ENCODE measurements around the gene KCNT2. TPM values are rescaled to one million over a fixed set of nuclear protein-coding genes. Genes with fewer than 3 reads are reported as not detected.

Gene KCNT2
- polyA plus RNA-seq, 1 of the 3 experiments (the other 2 are of a cell fraction), result 0.56 TPM

DNA sequence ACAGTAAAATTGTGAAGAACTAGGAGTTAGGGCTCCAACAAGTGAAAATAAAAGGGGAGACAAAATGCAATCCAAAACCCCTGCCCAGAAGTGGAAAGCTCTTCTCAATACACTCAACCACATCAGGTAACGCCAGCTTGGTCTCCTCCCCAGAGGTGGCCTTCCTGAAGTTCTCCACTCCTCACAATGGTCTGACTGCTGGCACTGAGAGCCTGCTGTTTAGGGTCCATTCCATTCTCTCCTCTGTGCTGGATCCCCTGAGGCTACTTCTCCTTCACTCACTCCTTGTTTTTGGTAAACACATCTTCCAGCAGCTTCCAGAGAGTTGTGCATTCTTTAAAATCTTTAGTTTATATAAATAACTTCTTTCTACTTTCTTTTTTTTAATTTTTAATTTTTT, 189.5 kb downstream of the KCNT2 start:
- Histone ChIP-seq H3K9ac (no peak overlapping the region), H3K27ac (ENCODE audit: low read depth in 2 of 2, low read length in 1 of 2) (no peak overlapping the region), H3K9me2 (no peaks in the 10 kb centered on the region), H2AFZ (ENCODE audit: low read depth) (no peak overlapping the region), H3K79me2 (ENCODE audit: insufficient read depth) (no peaks in the 10 kb centered on the region), H3F3A (replicated peaks; ENCODE audit: insufficient read depth) (no peaks in the 10 kb centered on the region), H3K9me3 (no peaks in the 10 kb centered on the region), H3K4me2 (no peak overlapping the region), H3K36me3 (replicated peaks in 1 of 2; ENCODE audit: control insufficient read depth in 1 of 2, insufficient read depth in 2 of 2, low read length in 1 of 2) (peaks cover 0 to 5% of the 10 kb centered on the region in 2 experiments), H3K27me3 (ENCODE audit: insufficient read depth) (no peaks in the 10 kb centered on the region), H4K20me1 (ENCODE audit: insufficient read depth) (no peaks in the 10 kb centered on the region), H3K4me3 (ENCODE audit: low read depth in 2 of 2, low read length in 1 of 2) (no peak overlapping the region), H3K4me1 (ENCODE audit: control insufficient read depth in 1 of 2, insufficient read depth in 2 of 2, low read depth in 1 of 2, low read length in 1 of 2) (no peaks in the 10 kb centered on the region; a peak in 1 of 4 replicates)
- CTCF ChIA-PET, result interaction anchor here (0.6 kb wide), 1 partner anchor 472 kb away, joined by 3 read pairs; no protein-coding TSS in a partner anchor
- no peak for DNase-seq
- 71% methylated on average over 1 of the region's 1 CpG for WGBS (ENCODE audit: low lambda C conversion rate)
- POLR2A ChIA-PET, result no interaction called here
- TF ChIP-seq RAD21 (IDR thresholded peaks at IDR 0.05; ENCODE audit: low read length) (no peak), TEAD4 (IDR thresholded peaks at IDR 0.05; ENCODE audit: borderline replicate concordance, insufficient read depth) (no peak), JUND (IDR thresholded peaks at IDR 0.05) (no peak), TAF1 (IDR thresholded peaks at IDR 0.05; ENCODE audit: borderline replicate concordance, low read depth, low read length) (no peak), FOSL2 (IDR thresholded peaks at IDR 0.05; ENCODE audit: borderline replicate concordance, low read depth) (no peak)
- TF ChIP-seq, protein P1, sequence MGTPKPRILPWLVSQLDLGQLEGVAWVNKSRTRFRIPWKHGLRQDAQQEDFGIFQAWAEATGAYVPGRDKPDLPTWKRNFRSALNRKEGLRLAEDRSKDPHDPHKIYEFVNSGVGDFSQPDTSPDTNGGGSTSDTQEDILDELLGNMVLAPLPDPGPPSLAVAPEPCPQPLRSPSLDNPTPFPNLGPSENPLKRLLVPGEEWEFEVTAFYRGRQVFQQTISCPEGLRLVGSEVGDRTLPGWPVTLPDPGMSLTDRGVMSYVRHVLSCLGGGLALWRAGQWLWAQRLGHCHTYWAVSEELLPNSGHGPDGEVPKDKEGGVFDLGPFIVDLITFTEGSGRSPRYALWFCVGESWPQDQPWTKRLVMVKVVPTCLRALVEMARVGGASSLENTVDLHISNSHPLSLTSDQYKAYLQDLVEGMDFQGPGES (IDR thresholded peaks at IDR 0.05; ENCODE audit: low read depth, low read length), result no peak
- TF ChIP-seq, protein P2, sequence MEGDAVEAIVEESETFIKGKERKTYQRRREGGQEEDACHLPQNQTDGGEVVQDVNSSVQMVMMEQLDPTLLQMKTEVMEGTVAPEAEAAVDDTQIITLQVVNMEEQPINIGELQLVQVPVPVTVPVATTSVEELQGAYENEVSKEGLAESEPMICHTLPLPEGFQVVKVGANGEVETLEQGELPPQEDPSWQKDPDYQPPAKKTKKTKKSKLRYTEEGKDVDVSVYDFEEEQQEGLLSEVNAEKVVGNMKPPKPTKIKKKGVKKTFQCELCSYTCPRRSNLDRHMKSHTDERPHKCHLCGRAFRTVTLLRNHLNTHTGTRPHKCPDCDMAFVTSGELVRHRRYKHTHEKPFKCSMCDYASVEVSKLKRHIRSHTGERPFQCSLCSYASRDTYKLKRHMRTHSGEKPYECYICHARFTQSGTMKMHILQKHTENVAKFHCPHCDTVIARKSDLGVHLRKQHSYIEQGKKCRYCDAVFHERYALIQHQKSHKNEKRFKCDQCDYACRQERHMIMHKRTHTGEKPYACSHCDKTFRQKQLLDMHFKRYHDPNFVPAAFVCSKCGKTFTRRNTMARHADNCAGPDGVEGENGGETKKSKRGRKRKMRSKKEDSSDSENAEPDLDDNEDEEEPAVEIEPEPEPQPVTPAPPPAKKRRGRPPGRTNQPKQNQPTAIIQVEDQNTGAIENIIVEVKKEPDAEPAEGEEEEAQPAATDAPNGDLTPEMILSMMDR (IDR thresholded peaks at IDR 0.05), result no peak
- TF ChIP-seq, protein P3, sequence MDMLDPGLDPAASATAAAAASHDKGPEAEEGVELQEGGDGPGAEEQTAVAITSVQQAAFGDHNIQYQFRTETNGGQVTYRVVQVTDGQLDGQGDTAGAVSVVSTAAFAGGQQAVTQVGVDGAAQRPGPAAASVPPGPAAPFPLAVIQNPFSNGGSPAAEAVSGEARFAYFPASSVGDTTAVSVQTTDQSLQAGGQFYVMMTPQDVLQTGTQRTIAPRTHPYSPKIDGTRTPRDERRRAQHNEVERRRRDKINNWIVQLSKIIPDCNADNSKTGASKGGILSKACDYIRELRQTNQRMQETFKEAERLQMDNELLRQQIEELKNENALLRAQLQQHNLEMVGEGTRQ (IDR thresholded peaks at IDR 0.05; ENCODE audit: borderline replicate concordance, low read depth, low read length), result no peak

DNA sequence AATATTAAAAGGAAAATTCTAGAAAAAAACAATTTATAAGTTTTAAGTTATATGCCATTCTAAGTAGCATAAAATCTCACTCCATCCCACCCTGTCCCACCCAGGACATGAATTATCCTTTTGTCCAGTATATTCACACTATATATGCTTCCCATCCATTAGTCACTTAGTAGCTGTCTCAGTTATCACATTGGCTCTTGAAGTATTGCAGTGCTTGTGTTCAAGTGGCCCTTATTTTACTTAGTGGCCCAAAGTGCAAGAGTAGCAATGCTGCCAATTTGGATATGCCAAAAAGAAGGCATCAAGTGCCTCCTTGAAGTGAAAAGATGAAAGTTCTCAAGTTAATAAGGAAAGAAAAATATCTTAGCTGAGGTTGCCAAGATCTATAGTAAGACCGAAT, 192.3 kb downstream of the KCNT2 start:
- TF ChIP-seq JUND (IDR thresholded peaks at IDR 0.05) (no peak), FOXJ3 (CRISPR knock-in tag; IDR thresholded peaks at IDR 0.05) (no peak), EZH2phosphoT487 (IDR thresholded peaks at IDR 0.05; ENCODE audit: borderline replicate concordance, low read depth) (no peak), EP300 (IDR thresholded peaks at IDR 0.05; ENCODE audit: borderline replicate concordance in 1 of 2, low read depth in 1 of 2, low read length in 1 of 2) (no peak), RCOR1 (IDR thresholded peaks at IDR 0.05; ENCODE audit: low read length) (no peak), RFX5 (IDR thresholded peaks at IDR 0.05; ENCODE audit: low read length) (no peak), FOXM1 (IDR thresholded peaks at IDR 0.05; ENCODE audit: low read depth) (no peak), GATA2 (CRISPR knock-in tag; IDR thresholded peaks at IDR 0.05) (no peak)
- TF ChIP-seq, protein P4, sequence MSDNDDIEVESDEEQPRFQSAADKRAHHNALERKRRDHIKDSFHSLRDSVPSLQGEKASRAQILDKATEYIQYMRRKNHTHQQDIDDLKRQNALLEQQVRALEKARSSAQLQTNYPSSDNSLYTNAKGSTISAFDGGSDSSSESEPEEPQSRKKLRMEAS (IDR thresholded peaks at IDR 0.05; ENCODE audit: low read depth), result no peak
- Histone ChIP-seq H3K4me2 (no peak overlapping the region), H3K4me1 (ENCODE audit: control insufficient read depth in 1 of 2, insufficient read depth in 2 of 2, low read depth in 1 of 2, low read length in 1 of 2) (no peaks in the 10 kb centered on the region; a peak in 1 of 4 replicates), H3K9me3 (no peaks in the 10 kb centered on the region), H3K4me3 (ENCODE audit: low read depth in 2 of 2, low read length in 1 of 2) (no peak overlapping the region), H3K36me3 (replicated peaks in 1 of 2; ENCODE audit: control insufficient read depth in 1 of 2, insufficient read depth in 2 of 2, low read length in 1 of 2) (peaks cover 0 to 2% of the 10 kb centered on the region in 2 experiments), H3K79me2 (ENCODE audit: insufficient read depth) (no peaks in the 10 kb centered on the region), H3K9me2 (no peaks in the 10 kb centered on the region), H3K9ac (no peak overlapping the region), H3F3A (replicated peaks; ENCODE audit: insufficient read depth) (no peaks in the 10 kb centered on the region), H3K27me3 (ENCODE audit: insufficient read depth) (no peaks in the 10 kb centered on the region), H3K27ac (ENCODE audit: low read depth in 2 of 2, low read length in 1 of 2) (no peak overlapping the region), H2AFZ (ENCODE audit: low read depth) (no peak overlapping the region), H4K20me1 (ENCODE audit: insufficient read depth) (no peaks in the 10 kb centered on the region)
- POLR2A ChIA-PET, result no interaction called here
- 91% methylated on average over 1 of the region's 1 CpG for WGBS (ENCODE audit: low lambda C conversion rate)
- no peak for DNase-seq
- CTCF ChIA-PET, result no interaction called here
